GM12878 (cell line): ENCODE results near the gene GDAP1L1. TPM values are rescaled to one million over a fixed set of nuclear protein-coding genes. Genes with fewer than 3 reads are reported as not detected.

Experiments
- ATAC-seq: fragments of 200-7000 bp; cut with Tn5 transposase; 3 replicates; pipeline ENCODE4 v1.9.1; 2020; ENCODE audit warnings: mild to moderate bottlenecking, moderate library complexity
- BruUV-seq: library from RNA; stranded (reverse); fragments of 400-500 nt; replicated peaks from 2 replicates; lab custom pipeline; 2021; lab: Mats Ljungman, UMichigan
- CTCF ChIA-PET: fragments of 300-600 bp; sonication (Branson Sonifier 250); formaldehyde crosslinking; extraction: SDS; loops from one replicate; lab custom pipeline; 2021; ENCODE audit warnings: inconsistent platforms; lab: Yijun Ruan, JAX
- POLR2A ChIA-PET: fragments of 350-600 bp; formaldehyde crosslinking; extraction: SDS; loops from one replicate; lab custom pipeline; 2021; ENCODE audit warnings: inconsistent platforms; lab: Charles Lee
- RAD21 ChIA-PET: fragments of 300-600 bp; sonication (Branson Sonifier 250); formaldehyde crosslinking; loops from one replicate; lab custom pipeline; 2023; ENCODE audit warnings: antibody characterized with exemption; ENCODE audit not compliant: unreplicated experiment; lab: Charles Lee
- SMC1A ChIA-PET: fragments of 300-600 bp; sonication (Branson Sonifier 250); formaldehyde crosslinking; loops from one replicate; lab custom pipeline; 2023; ENCODE audit not compliant: unreplicated experiment, uncharacterized antibody; lab: Charles Lee
- DNase-seq: peaks from one replicate; pipeline ENCODE4 v3.0.0-alpha.2; 2011; ENCODE audit warnings: low read depth, low spot score
- FAIRE-seq: peaks from 3 replicates; lab custom pipeline; 2011; peaks lifted over from hg19 to GRCh38; lab: Jason Lieb, UNC
- H2AFZ ChIP-seq: 2 replicates; pipeline ENCODE4 v1.6.0; 2011; ENCODE audit warnings: low read depth, low read length, control low read depth; ENCODE audit not compliant: control insufficient read depth
- H3K27ac ChIP-seq: 2 replicates; pipeline ENCODE4 v1.5.1; 2011; ENCODE audit warnings: control low read depth; ENCODE audit not compliant: control insufficient read depth, insufficient read depth
- H3K27me3 ChIP-seq, 2 experiments: replicated peaks in 1 of 2; 2 replicates each; pipeline versions ENCODE4 v1.6.0 to v1.6.1; 2011; ENCODE audit warnings: low read length in 1 of 2; ENCODE audit not compliant: control insufficient read depth in 2 of 2, insufficient read depth in 2 of 2
- H3K36me3 ChIP-seq, 2 experiments: 2 replicates each; pipeline ENCODE4 v1.5.1; 2011; ENCODE audit warnings: low read length in 1 of 2; ENCODE audit not compliant: control insufficient read depth in 2 of 2, insufficient read depth in 2 of 2
- H3K4me1 ChIP-seq: 2 replicates; pipeline ENCODE4 v1.6.1; 2011; ENCODE audit warnings: mild to moderate bottlenecking, low read length, moderate library complexity, mixed read lengths; ENCODE audit not compliant: control insufficient read depth, insufficient read depth
- H3K4me2 ChIP-seq: 2 replicates; pipeline ENCODE4 v1.6.0; 2011; ENCODE audit warnings: control low read depth; ENCODE audit not compliant: control insufficient read depth, insufficient read depth
- H3K4me3 ChIP-seq: fragments of 200-600 bp; sonication (generic); 2 replicates; pipeline ENCODE4 v1.5.1; 2016
- H3K79me2 ChIP-seq: 2 replicates; pipeline ENCODE4 v1.6.0; 2011; ENCODE audit warnings: low read length; ENCODE audit not compliant: control insufficient read depth, insufficient read depth
- H3K9ac ChIP-seq: 2 replicates; pipeline ENCODE4 v1.8.0; 2011; ENCODE audit warnings: low read length, control low read depth, mixed read lengths; ENCODE audit not compliant: control insufficient read depth, insufficient read depth
- H3K9me3 ChIP-seq: replicated peaks from 3 replicates; pipeline ENCODE4 v1.5.1; 2011; ENCODE audit warnings: mild to moderate bottlenecking, low read length; ENCODE audit not compliant: control insufficient read depth, insufficient read depth
- H4K20me1 ChIP-seq: 2 replicates; pipeline ENCODE4 v1.6.0; 2011; ENCODE audit not compliant: control insufficient read depth, insufficient read depth
- IRF5 ChIP-seq: fragments of 450-650 bp; IDR thresholded peaks from 2 replicates; pipeline ENCODE4 v1.6.1; 2017; ENCODE audit warnings: borderline replicate concordance
- in situ Hi-C: fragments of 300-500 bp; cut with MboI; formaldehyde crosslinking; loops from 9 replicates; pipeline ENCODE4 v1.14.3; 2018; ENCODE audit warnings: mixed read lengths
- intact Hi-C: fragments of 100-400 bp; cut with micrococcal nuclease; formaldehyde crosslinking; loops from one replicate; pipeline ENCODE4 v1.14.2; 2022; ENCODE audit not compliant: unreplicated experiment
- polyA plus RNA-seq, 11 experiments: library from polyadenylated mRNA; depleted of rRNA in 4 of 11; unstranded in 6 of 11; stranded (reverse) in 5 of 11; fragments of >200 nt; fragmentation: Nextera tagmentation in 4 of 11; fragmentation: Illumina TruSeq in 1 of 11; extraction: Ambion mirVana in 4 of 11; extraction: Trizol in 1 of 11; gene quantifications; 1 replicate in 1 of 11; 2 replicates in 10 of 11; pipeline versions ENCODE4 v1.2.1 to v1.2.3, GENCODE V29; 2011 to 2016; ENCODE audit warnings: inconsistent platforms in 2 of 11, missing spikeins in 2 of 11, low read depth in 1 of 11
- total RNA-seq, 4 experiments: library from RNA; depleted of rRNA in 3 of 4; stranded (reverse); fragments of >200 nt in 3 of 4; fragmentation: Illumina TruSeq in 1 of 4; extraction: Trizol in 1 of 4; gene quantifications; 2 replicates each; pipeline versions ENCODE4 v1.2.1 to v1.2.3, GENCODE V29; 2013 to 2021
- TF ChIP-seq, protein P1 (sequence below): fragments of 450-650 bp; IDR thresholded peaks from 2 replicates; pipeline ENCODE4 v1.6.1; 2017; ENCODE audit warnings: mild to moderate bottlenecking, moderate library complexity

The GDAP1L1 gene
- total and polyA plus RNA-seq, 10 of the 15 experiments (the other 5 are each of a cell fraction or from before 2014, with no cell fraction given): 0.08 to 0.38 TPM; not detected in 8

GRCh38 chr20:44304383-44304782, 57.3 kb downstream of the GDAP1L1 start:
- H4K20me1 ChIP-seq: no peaks in the 10 kb centered on the region
- H3K9me3 ChIP-seq: no peaks in the 10 kb centered on the region
- no peaks in the 10 kb centered on the region for H3K27me3 ChIP-seq
- H3K79me2 ChIP-seq: no peaks in the 10 kb centered on the region; the same call in 1 of the 2 replicates
- H3K36me3 ChIP-seq: 0 out of 4 replicates have a peak, but pooled peaks cover 0 to 2% of the 10 kb centered on the region in 2 experiments
- ChIA-PET POLR2A (no interaction called here), SMC1A (no interaction called here), RAD21 (no interaction called here)
- intact Hi-C loops (no loop called here), in situ Hi-C loops (no loop called here)
- no peak overlapping the region for H3K27ac ChIP-seq
- FAIRE-seq (no peak), DNase-seq (no peak)
- no peak overlapping the region for H3K4me2 ChIP-seq
- H3K4me1 ChIP-seq: no peaks in the 10 kb centered on the region
- TF ChIP-seq, protein P1, sequence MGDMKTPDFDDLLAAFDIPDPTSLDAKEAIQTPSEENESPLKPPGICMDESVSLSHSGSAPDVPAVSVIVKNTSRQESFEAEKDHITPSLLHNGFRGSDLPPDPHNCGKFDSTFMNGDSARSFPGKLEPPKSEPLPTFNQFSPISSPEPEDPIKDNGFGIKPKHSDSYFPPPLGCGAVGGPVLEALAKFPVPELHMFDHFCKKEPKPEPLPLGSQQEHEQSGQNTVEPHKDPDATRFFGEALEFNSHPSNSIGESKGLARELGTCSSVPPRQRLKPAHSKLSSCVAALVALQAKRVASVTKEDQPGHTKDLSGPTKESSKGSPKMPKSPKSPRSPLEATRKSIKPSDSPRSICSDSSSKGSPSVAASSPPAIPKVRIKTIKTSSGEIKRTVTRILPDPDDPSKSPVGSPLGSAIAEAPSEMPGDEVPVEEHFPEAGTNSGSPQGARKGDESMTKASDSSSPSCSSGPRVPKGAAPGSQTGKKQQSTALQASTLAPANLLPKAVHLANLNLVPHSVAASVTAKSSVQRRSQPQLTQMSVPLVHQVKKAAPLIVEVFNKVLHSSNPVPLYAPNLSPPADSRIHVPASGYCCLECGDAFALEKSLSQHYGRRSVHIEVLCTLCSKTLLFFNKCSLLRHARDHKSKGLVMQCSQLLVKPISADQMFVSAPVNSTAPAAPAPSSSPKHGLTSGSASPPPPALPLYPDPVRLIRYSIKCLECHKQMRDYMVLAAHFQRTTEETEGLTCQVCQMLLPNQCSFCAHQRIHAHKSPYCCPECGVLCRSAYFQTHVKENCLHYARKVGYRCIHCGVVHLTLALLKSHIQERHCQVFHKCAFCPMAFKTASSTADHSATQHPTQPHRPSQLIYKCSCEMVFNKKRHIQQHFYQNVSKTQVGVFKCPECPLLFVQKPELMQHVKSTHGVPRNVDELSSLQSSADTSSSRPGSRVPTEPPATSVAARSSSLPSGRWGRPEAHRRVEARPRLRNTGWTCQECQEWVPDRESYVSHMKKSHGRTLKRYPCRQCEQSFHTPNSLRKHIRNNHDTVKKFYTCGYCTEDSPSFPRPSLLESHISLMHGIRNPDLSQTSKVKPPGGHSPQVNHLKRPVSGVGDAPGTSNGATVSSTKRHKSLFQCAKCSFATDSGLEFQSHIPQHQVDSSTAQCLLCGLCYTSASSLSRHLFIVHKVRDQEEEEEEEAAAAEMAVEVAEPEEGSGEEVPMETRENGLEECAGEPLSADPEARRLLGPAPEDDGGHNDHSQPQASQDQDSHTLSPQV: no peak
- no peak for TF ChIP-seq IRF5
- TF ChIP-seq, all 136 proteins: peak for 0
- no peak overlapping the region for H2AFZ ChIP-seq
- CTCF ChIA-PET: no interaction called here
- no peak for ATAC-seq
- no peak overlapping the region for H3K4me3 ChIP-seq
- no TSS peak for BruUV-seq
- H3K9ac ChIP-seq: no peak overlapping the region
